HepG2 (cell line): ENCODE data around the gene FGF1. TPM values are rescaled to one million over a fixed set of nuclear protein-coding genes. Genes with fewer than 3 reads are reported as not detected.

ENCODE experiments used
- ATAC-seq: fragments of 200-7000 bp; cut with Tn5 transposase; 3 replicates; pipeline ENCODE4 v1.9.1; 2020; ENCODE audit warnings: mild to moderate bottlenecking, moderate library complexity
- BruUV-seq: library from RNA; stranded (reverse); fragments of 400-500 nt; replicated peaks from 2 replicates; lab custom pipeline; 2021; lab: Mats Ljungman, UMichigan
- CTCF ChIA-PET: fragments of 300-600 bp; formaldehyde crosslinking; extraction: SDS; loops from one replicate; lab custom pipeline; 2021; ENCODE audit warnings: low total read pairs, inconsistent platforms, low intra/inter-chr PET ratio; lab: Yijun Ruan, JAX
- POLR2A ChIA-PET: fragments of 350-600 bp; sonication (Branson Sonifier 250); formaldehyde crosslinking; loops from one replicate; lab custom pipeline; 2020; ENCODE audit warnings: antibody characterized with exemption, inconsistent platforms; lab: Yijun Ruan, JAX
- DNase-seq: peaks from one replicate; pipeline ENCODE4 v3.0.0-alpha.2; 2015; ENCODE audit warnings: low spot score
- FAIRE-seq: peaks from 3 replicates; lab custom pipeline; 2011; peaks lifted over from hg19 to GRCh38; lab: Jason Lieb, UNC
- H2AFZ ChIP-seq: one replicate; pipeline ENCODE4 v1.6.1; 2011; ENCODE audit warnings: low read length, inconsistent platforms
- H3K27ac ChIP-seq: fragments of 300-600 bp; 3 replicates; pipeline ENCODE4 v1.8.0; 2011; ENCODE audit warnings: mixed run types, mild to moderate bottlenecking, mixed read lengths, low read length, inconsistent platforms; ENCODE audit not compliant: insufficient read depth; ENCODE audit errors: extremely low read length
- H3K27me3 ChIP-seq, 2 experiments: fragments of 200-600 bp in 1 of 2; 2 replicates in 1 of 2; 3 replicates in 1 of 2; pipeline versions ENCODE4 v1.6.0 to v1.8.0; 2011; ENCODE audit warnings: low read length in 2 of 2, mild to moderate bottlenecking in 2 of 2, moderate library complexity in 2 of 2, inconsistent platforms in 1 of 2; ENCODE audit not compliant: insufficient read depth in 2 of 2, control insufficient read depth in 1 of 2
- H3K36me3 ChIP-seq, 2 experiments: fragments of 200-600 bp in 1 of 2; replicated peaks in 1 of 2; 2 replicates in 1 of 2; 3 replicates in 1 of 2; pipeline versions ENCODE4 v1.5.1 to v1.8.0; 2011; ENCODE audit warnings: low read length in 2 of 2, inconsistent platforms in 1 of 2; ENCODE audit not compliant: insufficient read depth in 2 of 2, control insufficient read depth in 1 of 2
- H3K4me1 ChIP-seq: 2 replicates; pipeline ENCODE4 v1.5.1; 2012; ENCODE audit warnings: low read length, inconsistent platforms; ENCODE audit not compliant: insufficient read depth
- H3K4me2 ChIP-seq: 2 replicates; pipeline ENCODE4 v1.6.0; 2011; ENCODE audit warnings: low read depth, low read length, inconsistent platforms
- H3K4me3 ChIP-seq, 3 experiments: fragments of 200-600 bp in 1 of 3; sonication (generic), shearing (Covaris generic) in 1 of 3; replicated peaks in 1 of 3; 2 replicates each; pipeline ENCODE4 v1.5.1; 2011 to 2016; ENCODE audit warnings: low read length in 3 of 3, inconsistent platforms in 2 of 3, low read depth in 2 of 3, mild to moderate bottlenecking in 2 of 3, control low read depth in 1 of 3, mixed read lengths in 1 of 3; ENCODE audit not compliant: insufficient read depth in 1 of 3
- H3K79me2 ChIP-seq: one replicate; pipeline ENCODE4 v1.6.1; 2011; ENCODE audit warnings: low read length, inconsistent platforms; ENCODE audit not compliant: insufficient read depth
- H3K9ac ChIP-seq: 2 replicates; pipeline ENCODE4 v1.6.0; 2011; ENCODE audit warnings: mild to moderate bottlenecking, low read depth, low read length, inconsistent platforms; ENCODE audit not compliant: insufficient read depth
- H3K9me3 ChIP-seq: 2 replicates; pipeline ENCODE4 v1.5.1; 2012; ENCODE audit warnings: mild to moderate bottlenecking, low read length
- H4K20me1 ChIP-seq: 2 replicates; pipeline ENCODE4 v1.6.0; 2011; ENCODE audit warnings: inconsistent platforms, mild to moderate bottlenecking, low read length, moderate library complexity; ENCODE audit not compliant: insufficient read depth
- ADNP ChIP-seq: sonication (generic); formaldehyde crosslinking; IDR thresholded peaks from 2 replicates; pipeline ENCODE4 v1.4.0; 2020; ENCODE audit warnings: missing genetic modification reagents
- EED ChIP-seq: sonication (generic); formaldehyde crosslinking; IDR thresholded peaks from 2 replicates; pipeline ENCODE4 v1.5.0; 2020; ENCODE audit warnings: mild to moderate bottlenecking, missing genetic modification reagents
- MAFF ChIP-seq: IDR thresholded peaks from 2 replicates; pipeline ENCODE4 v1.6.1; 2011; ENCODE audit warnings: low read depth, low read length, improper control_type of control experiment
- MAFK ChIP-seq, 2 experiments: IDR thresholded peaks in 1 of 2; conservative IDR thresholded peaks in 1 of 2; 2 replicates each; pipeline ENCODE4 v1.6.1; 2011; ENCODE audit warnings: improper control_type of control experiment in 2 of 2, low read length in 2 of 2
- MIER3 ChIP-seq: IDR thresholded peaks from 2 replicates; pipeline ENCODE4 v1.6.1; 2016; ENCODE audit warnings: missing compliant biosample characterization, borderline replicate concordance
- PPARG ChIP-seq: conservative IDR thresholded peaks from 2 replicates; pipeline ENCODE4 v1.6.1; 2016; ENCODE audit warnings: missing biosample characterization, missing genetic modification reagents
- RFXAP ChIP-seq: sonication (generic); formaldehyde crosslinking; IDR thresholded peaks from 2 replicates; pipeline ENCODE4 v1.4.0; 2020; ENCODE audit warnings: missing genetic modification reagents, borderline replicate concordance
- SP4 ChIP-seq: sonication (generic); formaldehyde crosslinking; IDR thresholded peaks from 2 replicates; pipeline ENCODE4 v1.8.1; 2023; ENCODE audit warnings: mild to moderate bottlenecking, missing genetic modification reagents
- ZFY ChIP-seq: sonication (generic); formaldehyde crosslinking; IDR thresholded peaks from 2 replicates; pipeline ENCODE4 v1.4.0; 2020; ENCODE audit warnings: missing genetic modification reagents
- ZNF143 ChIP-seq: sonication (generic); formaldehyde crosslinking; IDR thresholded peaks from 2 replicates; pipeline ENCODE4 v1.4.0; 2020; ENCODE audit warnings: missing genetic modification reagents
- ZNF7 ChIP-seq: IDR thresholded peaks from 2 replicates; pipeline ENCODE4 v1.6.1; 2016; ENCODE audit warnings: missing biosample characterization, missing genetic modification reagents
- WGBS: methylation state at CpG from one replicate; pipeline ENCODE4 v1.1.6; 2017; ENCODE audit warnings: low lambda C conversion rate; 5-methylcytosine and 5-hydroxymethylcytosine counted together
- in situ Hi-C: cut with HindIII; loops from 2 replicates; pipeline ENCODE4 v1.10.0; 2017; ENCODE audit warnings: low pct_unique_long_range_greater_than_20kb; ENCODE audit not compliant: extremely low pct_ligation_motif_present
- intact Hi-C: fragments of 100-400 bp; cut with micrococcal nuclease; formaldehyde crosslinking; loops from one replicate; pipeline ENCODE4 v1.10.0; 2022; ENCODE audit not compliant: unreplicated experiment
- polyA plus RNA-seq, 8 experiments: library from polyadenylated mRNA; depleted of rRNA in 3 of 8; stranded (reverse) in 7 of 8; unstranded in 1 of 8; fragments of >200 nt; fragmentation: Illumina TruSeq in 4 of 8; extraction: Trizol in 4 of 8; gene quantifications; 2 replicates each; pipeline versions ENCODE4 v1.2.1 to v1.2.3, GENCODE V29; 2011 to 2016; ENCODE audit warnings: low read depth in 4 of 8, missing spikeins in 1 of 8, mixed read lengths in 1 of 8; ENCODE audit not compliant: insufficient read depth in 1 of 8
- total RNA-seq, 5 experiments: library from RNA; depleted of rRNA; stranded (reverse); fragments of >200 nt; fragmentation: Illumina TruSeq; extraction: Trizol; gene quantifications; 2 replicates each; pipeline ENCODE4 v1.2.3, GENCODE V29; 2016; ENCODE audit warnings: low read depth in 1 of 5
- TF ChIP-seq, protein P1 (sequence below): sonication (generic); formaldehyde crosslinking; IDR thresholded peaks from 2 replicates; pipeline ENCODE4 v1.4.0; 2020; ENCODE audit warnings: missing genetic modification reagents
- TF ChIP-seq, protein P2 (sequence below): sonication (generic); formaldehyde crosslinking; IDR thresholded peaks from 2 replicates; pipeline ENCODE4 v1.5.0; 2020; ENCODE audit warnings: mild to moderate bottlenecking, missing genetic modification reagents

The FGF1 gene
- total and polyA plus RNA-seq, 2 of the 13 experiments (the other 11 are each of a cell fraction or from before 2014, with no cell fraction given), result not detected

DNA sequence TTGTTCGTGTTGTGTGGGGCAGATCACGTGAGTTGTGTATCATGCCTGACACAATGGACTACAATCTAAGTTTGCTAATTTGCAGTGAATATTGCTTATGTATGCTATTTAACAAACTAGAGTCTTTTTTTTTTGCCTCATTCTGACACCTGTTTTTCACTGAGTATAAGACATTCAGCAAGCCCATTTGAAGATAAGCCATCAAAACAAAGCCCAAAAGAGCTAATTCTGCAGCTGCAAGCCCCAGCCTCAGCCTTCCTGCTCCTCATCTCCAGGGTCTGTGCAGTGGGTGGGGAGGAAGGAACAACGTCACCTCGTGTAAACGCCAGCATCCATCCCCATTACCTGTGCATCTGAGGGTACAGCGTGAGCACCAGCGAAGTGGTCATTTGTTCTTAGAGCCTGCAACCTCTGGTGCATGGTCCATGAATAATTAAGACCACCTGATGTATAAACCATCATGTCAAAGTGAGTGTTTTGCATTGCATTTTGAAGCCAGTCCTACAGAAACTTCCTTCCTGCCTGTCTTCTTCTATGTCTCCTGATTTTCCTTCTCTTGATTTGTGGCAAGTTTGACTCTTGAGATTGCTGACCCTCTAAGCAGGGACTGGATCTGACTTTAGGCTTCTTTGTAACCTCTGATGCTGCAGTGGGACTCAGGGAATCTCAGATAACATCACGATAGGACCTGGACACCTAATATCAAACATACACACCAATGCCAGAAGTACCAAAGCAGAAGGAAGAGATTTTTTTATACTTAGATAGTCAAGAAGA is 73.2 kb downstream of the FGF1 start:
- no peak overlapping the region for H3K27ac ChIP-seq
- 34% methylated on average over 6 of the region's 8 CpGs for WGBS
- H3K4me3 ChIP-seq, result no peak overlapping the region
- no peak for TF ChIP-seq PPARG (CRISPR knock-in tag)
- TF ChIP-seq MAFK (conservative IDR thresholded peaks at IDR 0.05 in 1 of 2, IDR thresholded peaks at IDR 0.05 in 1 of 2; ENCODE audit: low read length in 2 of 2), result peak; percentile 45 to 70; a peak in 3 of 4 replicates
- TF ChIP-seq, protein P1, sequence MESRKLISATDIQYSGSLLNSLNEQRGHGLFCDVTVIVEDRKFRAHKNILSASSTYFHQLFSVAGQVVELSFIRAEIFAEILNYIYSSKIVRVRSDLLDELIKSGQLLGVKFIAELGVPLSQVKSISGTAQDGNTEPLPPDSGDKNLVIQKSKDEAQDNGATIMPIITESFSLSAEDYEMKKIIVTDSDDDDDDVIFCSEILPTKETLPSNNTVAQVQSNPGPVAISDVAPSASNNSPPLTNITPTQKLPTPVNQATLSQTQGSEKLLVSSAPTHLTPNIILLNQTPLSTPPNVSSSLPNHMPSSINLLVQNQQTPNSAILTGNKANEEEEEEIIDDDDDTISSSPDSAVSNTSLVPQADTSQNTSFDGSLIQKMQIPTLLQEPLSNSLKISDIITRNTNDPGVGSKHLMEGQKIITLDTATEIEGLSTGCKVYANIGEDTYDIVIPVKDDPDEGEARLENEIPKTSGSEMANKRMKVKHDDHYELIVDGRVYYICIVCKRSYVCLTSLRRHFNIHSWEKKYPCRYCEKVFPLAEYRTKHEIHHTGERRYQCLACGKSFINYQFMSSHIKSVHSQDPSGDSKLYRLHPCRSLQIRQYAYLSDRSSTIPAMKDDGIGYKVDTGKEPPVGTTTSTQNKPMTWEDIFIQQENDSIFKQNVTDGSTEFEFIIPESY, result no peak
- TF ChIP-seq, protein P2, sequence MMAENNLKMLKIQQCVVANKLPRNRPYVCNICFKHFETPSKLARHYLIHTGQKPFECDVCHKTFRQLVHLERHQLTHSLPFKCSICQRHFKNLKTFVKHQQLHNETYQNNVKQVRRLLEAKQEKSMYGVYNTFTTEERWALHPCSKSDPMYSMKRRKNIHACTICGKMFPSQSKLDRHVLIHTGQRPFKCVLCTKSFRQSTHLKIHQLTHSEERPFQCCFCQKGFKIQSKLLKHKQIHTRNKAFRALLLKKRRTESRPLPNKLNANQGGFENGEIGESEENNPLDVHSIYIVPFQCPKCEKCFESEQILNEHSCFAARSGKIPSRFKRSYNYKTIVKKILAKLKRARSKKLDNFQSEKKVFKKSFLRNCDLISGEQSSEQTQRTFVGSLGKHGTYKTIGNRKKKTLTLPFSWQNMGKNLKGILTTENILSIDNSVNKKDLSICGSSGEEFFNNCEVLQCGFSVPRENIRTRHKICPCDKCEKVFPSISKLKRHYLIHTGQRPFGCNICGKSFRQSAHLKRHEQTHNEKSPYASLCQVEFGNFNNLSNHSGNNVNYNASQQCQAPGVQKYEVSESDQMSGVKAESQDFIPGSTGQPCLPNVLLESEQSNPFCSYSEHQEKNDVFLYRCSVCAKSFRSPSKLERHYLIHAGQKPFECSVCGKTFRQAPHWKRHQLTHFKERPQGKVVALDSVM (CRISPR knock-in tag), result no peak
- no peak for TF ChIP-seq ZNF7
- TF ChIP-seq SP4 (CRISPR knock-in tag), result no peak
- no peak for TF ChIP-seq ZFY (CRISPR knock-in tag)
- 0 out of 2 replicates have a peak, but pooled peaks have one; percentile 32 for TF ChIP-seq MAFF
- no peak for TF ChIP-seq MIER3
- no peak for TF ChIP-seq EED
- TF ChIP-seq ZNF143 (CRISPR knock-in tag), result no peak
- TF ChIP-seq RFXAP (CRISPR knock-in tag), result no peak
- no peak for TF ChIP-seq ADNP (CRISPR knock-in tag)
- TF ChIP-seq, all 625 proteins: peak for 2
- H3K36me3 ChIP-seq, result no peaks in the 10 kb centered on the region
- no peaks in the 10 kb centered on the region for H3K79me2 ChIP-seq
- H3K9ac ChIP-seq, result no peak overlapping the region
- H3K4me2 ChIP-seq, result no peak overlapping the region
- H4K20me1 ChIP-seq, result peaks cover 3% of the 10 kb centered on the region; the same call in 1 of the 2 replicates
- ChIA-PET CTCF (no interaction called here), POLR2A (no interaction called here)
- no peaks in the 10 kb centered on the region for H3K9me3 ChIP-seq
- in situ Hi-C loops, result no loop called here
- ATAC-seq (no peak), DNase-seq (no peak), FAIRE-seq (no peak)
- intact Hi-C loops, result no loop called here
- H2AFZ ChIP-seq, result no peak overlapping the region
- no peaks in the 10 kb centered on the region for H3K4me1 ChIP-seq
- H3K27me3 ChIP-seq, result peaks cover 0 to 9% of the 10 kb centered on the region in 2 experiments; a peak in 2 of 5 replicates
- no TSS peak for BruUV-seq
